ENCODE data around the gene TRANK1. TPM values are rescaled to one million over a fixed set of nuclear protein-coding genes. Genes with fewer than 3 reads are reported as not detected.

TRANK1 gene
- 16.4 and 17.1 TPM in 2 replicates for total RNA-seq
- long read RNA-seq, partial matches to known transcripts, result 12 of 15 reads
- long read RNA-seq, other reads (novel, unspliced or antisense), result 3 of 15 reads

- peaks cover 14% of the 10 kb centered on the region for H3K9me3 Mint-ChIP-seq (ENCODE audit: low read depth)
- H3K36me3 Mint-ChIP-seq (ENCODE audit: insufficient read depth), result peaks cover 10% of the 10 kb centered on the region
- peak within 1 kb of the TSS; percentile 77 for H3K4me3 Mint-ChIP-seq (ENCODE audit: low read depth)
- TF ChIP-seq CTCF (IDR thresholded peaks at IDR 0.05; ENCODE audit: unreplicated experiment), result no peak
- H3K4me1 Mint-ChIP-seq (ENCODE audit: low read depth), result peaks cover 17% of the 10 kb centered on the region
- H3K27me3 Mint-ChIP-seq, result peaks cover 13% of the 10 kb centered on the region
- peak within 1 kb of the TSS; percentile 77 for H3K27ac Mint-ChIP-seq
- DNase-seq (ENCODE audit: low spot score, unreplicated experiment), result no peak
Measured at GRCh38 chr3:36944641-36945270, at the start of gene TRANK1. Gene TRANK1 (minus strand): TSS chr3:36945054. CDS start chr3:36944809, 245 bp downstream.

GRCh38 chr3:36993326-36994283, 48.8 kb upstream of the TRANK1 start, which contains the start of gene MLH1:
Gene MLH1 (plus strand): TSS chr3:36993518. CDS start chr3:36993548, 30 bp downstream.
- TF ChIP-seq CTCF (IDR thresholded peaks at IDR 0.05; ENCODE audit: unreplicated experiment), result no peak
- Mint-ChIP-seq H3K4me1 (ENCODE audit: low read depth) (peaks cover 26% of the 10 kb centered on the region), H3K27ac (no peak within 1 kb of the TSS), H3K9me3 (ENCODE audit: low read depth) (no peaks in the 10 kb centered on the region), H3K4me3 (ENCODE audit: low read depth) (no peak within 1 kb of the TSS), H3K36me3 (ENCODE audit: insufficient read depth) (peaks cover 18% of the 10 kb centered on the region), H3K27me3 (no peaks in the 10 kb centered on the region)
- peak; percentile 98 for DNase-seq (ENCODE audit: low spot score, unreplicated experiment)

DNA sequence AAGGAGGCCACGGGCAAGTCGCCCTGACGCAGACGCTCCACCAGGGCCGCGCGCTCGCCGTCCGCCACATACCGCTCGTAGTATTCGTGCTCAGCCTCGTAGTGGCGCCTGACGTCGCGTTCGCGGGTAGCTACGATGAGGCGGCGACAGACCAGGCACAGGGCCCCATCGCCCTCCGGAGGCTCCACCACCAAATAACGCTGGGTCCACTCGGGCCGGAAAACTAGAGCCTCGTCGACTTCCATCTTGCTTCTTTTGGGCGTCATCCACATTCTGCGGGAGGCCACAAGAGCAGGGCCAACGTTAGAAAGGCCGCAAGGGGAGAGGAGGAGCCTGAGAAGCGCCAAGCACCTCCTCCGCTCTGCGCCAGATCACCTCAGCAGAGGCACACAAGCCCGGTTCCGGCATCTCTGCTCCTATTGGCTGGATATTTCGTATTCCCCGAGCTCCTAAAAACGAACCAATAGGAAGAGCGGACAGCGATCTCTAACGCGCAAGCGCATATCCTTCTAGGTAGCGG, 48.0 kb upstream of the TRANK1 start, which contains the start of gene EPM2AIP1:
Gene EPM2AIP1 (minus strand): TSS at position 326 of the 520 bp plus-strand sequence. CDS start 54 bp downstream, at position 272.
- no peak within 1 kb of the TSS for H3K4me3 Mint-ChIP-seq (ENCODE audit: low read depth)

DNA sequence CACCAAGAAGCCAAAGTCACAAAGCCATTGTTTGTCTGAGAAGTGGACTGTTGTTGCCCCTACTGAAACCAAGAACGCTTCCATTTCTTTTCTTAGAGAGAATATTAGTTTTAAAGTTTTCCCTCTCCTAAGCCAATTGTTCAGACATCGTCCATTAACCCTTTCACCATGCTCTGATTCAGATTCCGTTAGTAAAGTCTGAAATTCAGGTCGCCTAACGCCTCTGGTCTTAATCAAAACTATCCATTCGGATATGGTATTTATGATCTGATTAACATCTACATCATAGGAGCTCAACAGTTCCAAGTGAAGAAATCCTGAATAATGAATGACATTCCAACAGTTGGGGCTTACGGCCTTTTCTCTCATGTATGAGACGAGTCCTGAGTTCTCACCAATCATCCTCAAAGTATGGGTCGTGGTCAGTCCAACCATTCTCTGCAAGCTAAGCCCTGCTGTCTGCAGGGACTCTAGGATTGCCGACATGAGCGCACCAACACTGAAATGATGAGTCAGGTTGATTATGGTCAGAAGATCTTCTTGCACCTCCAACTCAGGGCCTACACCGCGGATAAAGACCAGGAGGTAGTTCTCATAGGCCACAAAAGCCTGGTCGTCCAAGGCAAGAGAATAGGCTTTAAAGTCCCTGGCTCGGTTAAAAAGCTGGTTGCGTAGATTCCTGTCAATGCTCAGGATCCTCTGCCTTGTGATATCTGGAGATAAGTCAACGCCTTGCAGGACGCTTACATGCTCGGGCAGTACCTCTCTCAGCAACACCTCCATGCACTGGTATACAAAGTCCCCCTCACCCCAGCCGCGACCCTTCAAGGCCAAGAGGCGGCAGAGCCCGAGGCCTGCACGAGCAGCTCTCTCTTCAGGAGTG, 47.3 kb upstream of the TRANK1 start:
- no peak for TF ChIP-seq CTCF (IDR thresholded peaks at IDR 0.05; ENCODE audit: unreplicated experiment)
- H3K9me3 Mint-ChIP-seq (ENCODE audit: low read depth), result no peaks in the 10 kb centered on the region
- H3K27me3 Mint-ChIP-seq, result no peaks in the 10 kb centered on the region
- DNase-seq (ENCODE audit: low spot score, unreplicated experiment), result no peak
- peaks cover 15% of the 10 kb centered on the region for H3K36me3 Mint-ChIP-seq (ENCODE audit: insufficient read depth)
- no peak overlapping the region for H3K27ac Mint-ChIP-seq
- peaks cover 34% of the 10 kb centered on the region for H3K4me1 Mint-ChIP-seq (ENCODE audit: low read depth)
- no peak overlapping the region for H3K4me3 Mint-ChIP-seq (ENCODE audit: low read depth)

More for the DNA sequence above, 48.0 kb upstream of the TRANK1 start, which contains the start of gene EPM2AIP1:
- peaks cover 17% of the 10 kb centered on the region for H3K36me3 Mint-ChIP-seq (ENCODE audit: insufficient read depth)
- H3K27me3 Mint-ChIP-seq, result no peaks in the 10 kb centered on the region
- no peaks in the 10 kb centered on the region for H3K9me3 Mint-ChIP-seq (ENCODE audit: low read depth)
- peaks cover 34% of the 10 kb centered on the region for H3K4me1 Mint-ChIP-seq (ENCODE audit: low read depth)
- peak; percentile 65 for DNase-seq (ENCODE audit: low spot score, unreplicated experiment)
- H3K27ac Mint-ChIP-seq, result no peak within 1 kb of the TSS
- TF ChIP-seq CTCF (IDR thresholded peaks at IDR 0.05; ENCODE audit: unreplicated experiment), result peak; percentile 49
